GM23248 (cell line): ENCODE measurements around the gene POLR3H. TPM values are rescaled to one million over a fixed set of nuclear protein-coding genes. Genes with fewer than 3 reads are reported as not detected.

Experiments used
- DNase-seq: peaks from one replicate; pipeline ENCODE4 v3.0.0-alpha.2; 2015
- H2AFZ ChIP-seq: fragments of 200-600 bp; sonication (generic); 2 replicates; pipeline ENCODE4 v1.6.1; 2016; ENCODE audit warnings: antibody characterized with exemption
- H3F3A ChIP-seq: fragments of 200-600 bp; sonication (generic); 2 replicates; pipeline ENCODE4 v1.6.1; 2016; ENCODE audit warnings: mild to moderate bottlenecking, antibody characterized with exemption, mixed run types; ENCODE audit not compliant: insufficient read depth
- H3K27ac ChIP-seq: fragments of 200-600 bp; sonication (generic); 2 replicates; pipeline ENCODE4 v1.5.1; 2016; ENCODE audit warnings: mild to moderate bottlenecking
- H3K27me3 ChIP-seq: fragments of 200-600 bp; sonication (generic); replicated peaks from 2 replicates; pipeline ENCODE4 v1.6.1; 2016; ENCODE audit warnings: mild to moderate bottlenecking; ENCODE audit not compliant: insufficient read depth
- H3K36me3 ChIP-seq: fragments of 200-600 bp; sonication (generic); 2 replicates; pipeline ENCODE4 v1.6.1; 2016; ENCODE audit warnings: low read depth, mild to moderate bottlenecking
- H3K4me1 ChIP-seq: fragments of 200-600 bp; sonication (generic); 2 replicates; pipeline ENCODE4 v1.6.1; 2016; ENCODE audit warnings: mild to moderate bottlenecking; ENCODE audit not compliant: insufficient read depth
- H3K4me2 ChIP-seq: fragments of 200-600 bp; sonication (generic); one replicate; pipeline ENCODE4 v1.6.1; 2016; ENCODE audit warnings: mild to moderate bottlenecking; ENCODE audit not compliant: unreplicated experiment
- H3K4me3 ChIP-seq: fragments of 200-600 bp; sonication (generic); 2 replicates; pipeline ENCODE4 v1.5.1; 2016; ENCODE audit warnings: mild to moderate bottlenecking
- H3K79me2 ChIP-seq: fragments of 200-600 bp; sonication (generic); 2 replicates; pipeline ENCODE4 v1.6.1; 2016; ENCODE audit warnings: mild to moderate bottlenecking; ENCODE audit not compliant: insufficient read depth
- H3K9ac ChIP-seq: fragments of 200-600 bp; sonication (generic); 2 replicates; pipeline ENCODE4 v1.6.1; 2016; ENCODE audit warnings: mild to moderate bottlenecking
- H3K9me2 ChIP-seq: fragments of 200-600 bp; sonication (generic); 2 replicates; pipeline ENCODE4 v1.6.1; 2016; ENCODE audit warnings: mixed run types, mild to moderate bottlenecking, moderate library complexity; ENCODE audit not compliant: insufficient read depth
- H3K9me3 ChIP-seq: fragments of 200-600 bp; sonication (generic); one replicate; pipeline ENCODE4 v1.6.1; 2017; ENCODE audit warnings: low read depth
- H4K20me1 ChIP-seq: fragments of 200-600 bp; sonication (generic); 2 replicates; pipeline ENCODE4 v1.6.0; 2016; ENCODE audit not compliant: insufficient read depth
- EZH2 ChIP-seq: fragments of 200-600 bp; sonication (generic); IDR thresholded peaks from 2 replicates; pipeline ENCODE4 v1.6.1; 2018; ENCODE audit warnings: antibody characterized with exemption, mild to moderate bottlenecking; ENCODE audit not compliant: insufficient read depth, poor library complexity, severe bottlenecking
- EZH2phosphoT487 ChIP-seq: fragments of 200-600 bp; sonication (generic); IDR thresholded peaks from 2 replicates; pipeline ENCODE4 v1.6.1; 2018; ENCODE audit warnings: antibody characterized with exemption, moderate library complexity, mild to moderate bottlenecking, low read depth; ENCODE audit not compliant: insufficient read depth
- WGBS, 2 experiments: methylation state at CpG; one replicate each; pipeline ENCODE4 v1.1.6; 2015 to 2017; ENCODE audit warnings: low lambda C conversion rate in 2 of 2, low coverage in 1 of 2; ENCODE audit errors: missing lambda C conversion rate in 2 of 2; 5-methylcytosine and 5-hydroxymethylcytosine counted together
- in situ Hi-C: fragments of 300-500 bp; cut with MboI; formaldehyde crosslinking; loops from 2 replicates; pipeline ENCODE4 v1.15.0; 2020
- polyA plus RNA-seq: library from polyadenylated mRNA; unstranded; fragments of >200 nt; fragmentation: Nextera tagmentation; extraction: Ambion mirVana; gene quantifications from 2 replicates; pipeline ENCODE4 v1.2.1, GENCODE V29; 2016
- total RNA-seq: library from RNA; depleted of rRNA; stranded (reverse); fragments of >200 nt; shearing (Covaris generic); gene quantifications from 2 replicates; pipeline ENCODE4 v1.2.3, GENCODE V29; 2014

Gene POLR3H
- total and polyA plus RNA-seq, 2 experiments from 2014 or later: 21.2 to 49.6 TPM

- in situ Hi-C loops: no loop called here
- Histone ChIP-seq H3K4me2 (no peak overlapping the region), H3K27ac (no peak overlapping the region), H3K4me1 (no peaks in the 10 kb centered on the region; the same call in 1 of the 2 replicates), H4K20me1 (no peaks in the 10 kb centered on the region), H3K9me3 (no peaks in the 10 kb centered on the region), H3K79me2 (peaks cover 91% of the 10 kb centered on the region), H3F3A (0 out of 2 replicates have a peak, but pooled peaks cover 4% of the 10 kb centered on the region), H3K27me3 (no peaks in the 10 kb centered on the region), H2AFZ (no peak overlapping the region), H3K9me2 (no peaks in the 10 kb centered on the region), H3K4me3 (no peak overlapping the region), H3K36me3 (no peaks in the 10 kb centered on the region), H3K9ac (no peak overlapping the region)
- TF ChIP-seq EZH2: no peak
- TF ChIP-seq EZH2phosphoT487: no peak
- 94 to 100% methylated on average over 3 of the region's 3 CpGs for WGBS, 2 experiments
- DNase-seq: no peak
Observed at GRCh38 chr22:41537203-41537602, 7.1 kb downstream of the POLR3H start.

DNA sequence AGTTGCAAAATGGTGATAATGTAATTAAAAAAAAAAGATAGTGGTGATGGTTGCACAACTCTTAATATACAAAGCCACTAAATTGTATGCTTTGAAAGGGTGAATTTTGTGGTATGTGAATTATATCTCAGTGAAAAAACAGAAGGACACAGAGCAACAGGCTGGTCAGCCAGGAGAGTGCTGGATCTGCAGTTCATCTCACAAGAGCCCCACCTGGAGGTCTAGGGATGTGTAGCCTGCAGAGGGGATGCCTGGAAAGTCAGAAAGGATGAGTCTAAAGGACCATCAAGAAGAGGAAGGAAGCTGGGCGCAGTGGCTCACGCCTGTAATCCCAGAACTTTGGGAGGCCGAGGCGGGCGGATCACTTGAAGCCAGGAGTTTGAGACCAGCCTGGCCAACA is 9.0 kb downstream of the POLR3H start:
- peaks cover 87% of the 10 kb centered on the region for H3K79me2 ChIP-seq

GRCh38 chr22:41534219-41534618 is 10.1 kb downstream of the POLR3H start:
- Histone ChIP-seq H3K9ac (no peak overlapping the region), H3K79me2 (peaks cover 76% of the 10 kb centered on the region), H3K27ac (no peak overlapping the region), H3K27me3 (no peaks in the 10 kb centered on the region), H3K9me2 (no peaks in the 10 kb centered on the region), H3F3A (no peaks in the 10 kb centered on the region), H3K4me3 (no peak overlapping the region), H2AFZ (no peak overlapping the region), H3K4me1 (no peaks in the 10 kb centered on the region), H4K20me1 (no peaks in the 10 kb centered on the region), H3K9me3 (no peaks in the 10 kb centered on the region), H3K36me3 (no peaks in the 10 kb centered on the region; the same call in 1 of the 2 replicates), H3K4me2 (no peak overlapping the region)
- in situ Hi-C loops: no loop called here
- no peak for DNase-seq
- TF ChIP-seq EZH2: no peak
- TF ChIP-seq EZH2phosphoT487: no peak
- 93 to 95% methylated on average over 8 of the region's 8 CpGs for WGBS, 2 experiments

More for the DNA sequence above, 9.0 kb downstream of the POLR3H start:
- Histone ChIP-seq H3K36me3 (no peaks in the 10 kb centered on the region; the same call in 1 of the 2 replicates), H3K4me3 (no peak overlapping the region), H4K20me1 (no peaks in the 10 kb centered on the region), H2AFZ (no peak overlapping the region), H3K27me3 (no peaks in the 10 kb centered on the region), H3K4me1 (no peaks in the 10 kb centered on the region), H3K27ac (no peak overlapping the region), H3K9me3 (no peaks in the 10 kb centered on the region), H3F3A (no peaks in the 10 kb centered on the region), H3K9ac (no peak overlapping the region), H3K4me2 (no peak overlapping the region), H3K9me2 (no peaks in the 10 kb centered on the region)
- DNase-seq: peak; percentile 43
- TF ChIP-seq EZH2: no peak
- in situ Hi-C loops: no loop called here
- WGBS, 2 experiments: 93 to 97% methylated on average over 3 to 5 of the region's 5 CpGs

- Histone ChIP-seq H3K9ac (no peak overlapping the region), H3K36me3 (peaks cover 7% of the 10 kb centered on the region; the same call in 1 of the 2 replicates), H3K27me3 (no peaks in the 10 kb centered on the region), H3K4me1 (no peaks in the 10 kb centered on the region), H3K4me3 (no peak overlapping the region), H3K9me2 (no peaks in the 10 kb centered on the region), H4K20me1 (no peaks in the 10 kb centered on the region), H2AFZ (no peak overlapping the region), H3K79me2 (peaks cover 66% of the 10 kb centered on the region), H3F3A (peaks cover 7% of the 10 kb centered on the region; the same call in 1 of the 2 replicates), H3K4me2 (no peak overlapping the region), H3K9me3 (no peaks in the 10 kb centered on the region), H3K27ac (no peak overlapping the region)
- in situ Hi-C loops: no loop called here
- no peak for TF ChIP-seq EZH2phosphoT487
- TF ChIP-seq EZH2: no peak
- peak; percentile 77 for DNase-seq
- 64 to 67% methylated on average over 19 of the region's 19 CpGs for WGBS, 2 experiments
Observed at GRCh38 chr22:41532908-41533825, 11.1 kb downstream of the POLR3H start.
